Measurements from ENCODE around the gene MLLT10.

GRCh38 chr10:21502348-21502740 lies 31.7 kb upstream of the MLLT10 start:
- TF ChIP-seq ZNF217 (CRISPR knock-in tag; IDR thresholded peaks at IDR 0.05) (no peak), RUNX1 (IDR thresholded peaks at IDR 0.05; ENCODE audit: low read depth) (no peak), JUND (IDR thresholded peaks at IDR 0.05; ENCODE audit: borderline replicate concordance, low read depth, low read length) (no peak), JUND (tag; IDR thresholded peaks at IDR 0.05; ENCODE audit: borderline replicate concordance, low read depth, low read length) (no peak)
